Ascending aorta (tissue), 2 donors: ENCODE data around the gene AKAP13. TPM values are rescaled to one million over a fixed set of nuclear protein-coding genes. Genes with fewer than 3 reads are reported as not detected.

Experiments used
- DNase-seq, 2 donors: peaks; one replicate each; pipeline ENCODE4 v3.0.0-alpha.2; 2019; ENCODE audit warnings: low spot score in 2 of 2
- H3K27ac ChIP-seq, 2 donors: fragments of 200-600 bp; sonication (generic); one replicate each; pipeline ENCODE4 v1.5.1; 2016 to 2017; ENCODE audit warnings: mild to moderate bottlenecking in 1 of 2
- H3K27me3 ChIP-seq: fragments of 200-600 bp; sonication (generic); one replicate; pipeline ENCODE4 v1.5.1; 2017
- H3K36me3 ChIP-seq, 2 donors: fragments of 200-600 bp; sonication (generic); one replicate each; pipeline ENCODE4 v1.5.1; 2016
- H3K4me1 ChIP-seq, 2 donors: fragments of 200-600 bp; sonication (generic); one replicate each; pipeline ENCODE4 v1.5.1; 2016 to 2017; ENCODE audit warnings: mild to moderate bottlenecking in 1 of 2
- H3K4me3 ChIP-seq, 2 donors: fragments of 200-600 bp; sonication (generic); one replicate each; pipeline ENCODE4 v1.5.1; 2016 to 2017; ENCODE audit warnings: mild to moderate bottlenecking in 1 of 2
- H3K9me3 ChIP-seq, 2 donors: fragments of 200-600 bp; sonication (generic); one replicate each; pipeline ENCODE4 v1.5.1; 2016
- CTCF ChIP-seq, 3 experiments: fragments of 200-600 bp in 2 of 3; fragments of 450-650 bp in 1 of 3; sonication (generic) in 2 of 3; IDR thresholded peaks; one replicate each; pipeline ENCODE4 v1.5.1; 2016 to 2019; ENCODE audit warnings: antibody characterized with exemption in 3 of 3, mild to moderate bottlenecking in 1 of 3, moderate library complexity in 1 of 3
- intact Hi-C: fragments of 100-400 bp; cut with DNase I; formaldehyde crosslinking; loops from one replicate; pipeline ENCODE4 v1.15.1; 2023
- total RNA-seq: library from RNA; depleted of rRNA; stranded (reverse); fragments of >200 nt; gene quantifications from one replicate; pipeline ENCODE4 v1.1.0, GENCODE V29; 2016

AKAP13 gene
- total RNA-seq, 1 donor from 2014 or later, result 74.3 TPM

DNA sequence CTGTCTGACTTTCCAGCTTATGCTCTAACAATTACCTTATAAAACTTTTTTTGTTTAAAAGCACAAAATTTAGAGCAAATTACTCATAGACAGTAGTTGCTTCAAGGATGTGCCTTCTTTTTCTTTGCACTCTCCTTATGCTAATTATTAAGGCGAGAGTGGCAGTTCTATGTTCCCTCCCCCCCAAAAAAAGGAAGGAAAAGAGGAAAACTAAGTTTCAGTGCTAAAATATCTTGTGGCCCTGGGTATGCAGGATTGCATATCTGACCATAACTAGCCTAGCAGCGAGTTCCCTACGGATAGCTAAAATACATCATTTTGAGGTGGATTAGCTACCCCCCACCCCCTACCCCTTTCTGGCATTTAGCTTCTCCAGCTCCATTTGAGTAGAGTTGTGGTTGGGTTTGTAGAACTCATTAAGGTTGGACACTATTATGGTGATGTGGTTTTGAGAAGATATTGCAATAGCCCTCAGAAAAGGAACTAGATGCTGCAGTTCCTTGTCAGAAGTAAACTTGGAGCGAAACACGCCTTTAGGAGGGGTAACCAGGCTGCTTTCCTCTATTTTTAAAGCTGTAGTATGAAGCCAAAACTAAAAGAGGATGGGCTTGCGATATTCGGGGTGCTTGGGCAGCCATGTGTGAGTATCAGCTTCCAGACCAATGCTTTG lies 174.6 kb downstream of the AKAP13 start:
- intact Hi-C loops, result no loop called here
- DNase-seq, result no peak
- no peaks in the 10 kb centered on the region for H3K27me3 ChIP-seq
- H3K27ac ChIP-seq, result no peak overlapping the region
- no peak overlapping the region for H3K4me3 ChIP-seq
- no peaks in the 10 kb centered on the region for H3K9me3 ChIP-seq
- H3K36me3 ChIP-seq, result no peaks in the 10 kb centered on the region
- H3K4me1 ChIP-seq, result peaks cover 0 to 6% of the 10 kb centered on the region in 2 donors
- TF ChIP-seq CTCF (IDR thresholded peaks at IDR 0.05), result no peak

GRCh38 chr15:85555875-85556617 lies 175.6 kb downstream of the AKAP13 start:
- TF ChIP-seq CTCF (IDR thresholded peaks at IDR 0.05), result no peak
- no peak for DNase-seq
- H3K27me3 ChIP-seq, result no peaks in the 10 kb centered on the region
- no peak overlapping the region for H3K4me3 ChIP-seq
- H3K4me1 ChIP-seq, result peaks cover 0 to 6% of the 10 kb centered on the region in 2 donors
- intact Hi-C loops, result no loop called here
- no peaks in the 10 kb centered on the region for H3K9me3 ChIP-seq
- no peaks in the 10 kb centered on the region for H3K36me3 ChIP-seq
- H3K27ac ChIP-seq, result no peak overlapping the region

- DNase-seq, result no peak
- H3K4me3 ChIP-seq, result no peak overlapping the region
- TF ChIP-seq CTCF (IDR thresholded peaks at IDR 0.05), result no peak
- no peaks in the 10 kb centered on the region for H3K9me3 ChIP-seq
- no peak overlapping the region for H3K27ac ChIP-seq
- peaks cover 0 to 6% of the 10 kb centered on the region in 2 donors for H3K4me1 ChIP-seq
- H3K36me3 ChIP-seq, result no peaks in the 10 kb centered on the region
- intact Hi-C loops, result no loop called here
- H3K27me3 ChIP-seq, result no peaks in the 10 kb centered on the region
Observed at GRCh38 chr15:85556618-85556895, 176.2 kb downstream of the AKAP13 start.

DNA sequence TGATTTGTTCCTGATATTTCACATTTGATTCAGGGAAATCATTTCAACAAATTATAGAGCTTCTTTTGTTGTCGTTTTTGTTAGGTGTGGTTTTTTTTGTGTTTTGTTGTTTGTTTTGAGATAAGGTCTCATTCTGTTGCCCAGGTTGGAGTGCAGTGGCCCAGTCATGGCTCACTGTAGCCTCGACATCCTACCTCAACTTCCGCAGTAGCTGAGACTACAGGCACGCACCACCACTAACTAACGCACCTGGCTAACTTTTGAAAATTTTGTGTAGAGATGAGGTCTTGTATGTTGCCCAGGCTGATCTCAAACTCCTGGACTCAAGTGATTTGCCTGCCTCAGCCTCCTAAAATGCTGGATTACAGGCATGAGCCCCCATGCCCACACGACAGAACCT lies 177.0 kb downstream of the AKAP13 start:
- no peaks in the 10 kb centered on the region for H3K27me3 ChIP-seq
- no peak for TF ChIP-seq CTCF (IDR thresholded peaks at IDR 0.05)
- H3K27ac ChIP-seq, result no peak overlapping the region
- no peak overlapping the region for H3K4me3 ChIP-seq
- H3K36me3 ChIP-seq, result no peaks in the 10 kb centered on the region
- DNase-seq, result no peak
- H3K9me3 ChIP-seq, result no peaks in the 10 kb centered on the region
- intact Hi-C loops, result no loop called here
- peaks cover 0 to 6% of the 10 kb centered on the region in 2 donors for H3K4me1 ChIP-seq

DNA sequence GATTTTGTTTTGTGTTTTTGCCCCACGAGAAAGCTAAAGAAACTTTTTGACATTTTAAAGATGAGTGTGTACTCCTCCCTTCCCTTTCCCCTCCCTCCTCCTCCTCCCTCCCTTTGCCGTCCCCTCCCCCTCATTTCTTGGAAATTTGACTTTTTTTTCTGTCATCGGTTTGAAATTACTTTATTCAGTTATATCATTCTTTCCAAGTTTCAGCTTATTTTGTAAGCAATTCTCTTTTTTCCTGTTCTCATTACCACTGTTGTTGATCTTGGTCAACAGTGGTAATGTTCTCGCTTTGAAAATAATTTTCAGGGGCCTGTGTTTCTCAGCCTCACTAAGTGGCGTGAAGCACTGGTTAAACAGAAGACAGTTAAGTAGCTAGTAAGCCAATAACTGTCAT lies 178.4 kb downstream of the AKAP13 start:
- no peak for TF ChIP-seq CTCF (IDR thresholded peaks at IDR 0.05)
- Histone ChIP-seq H3K27me3 (no peaks in the 10 kb centered on the region), H3K4me1 (peaks cover 0 to 11% of the 10 kb centered on the region in 2 donors), H3K27ac (peak overlapping the region in 1 of 2 donors; percentile 19), H3K36me3 (no peaks in the 10 kb centered on the region), H3K4me3 (no peak overlapping the region), H3K9me3 (no peaks in the 10 kb centered on the region)
- DNase-seq, result no peak
- intact Hi-C loops, result no loop called here
